Hematopoietic multipotent progenitor cell (in vitro differentiated cells): ENCODE results near the gene SPART. TPM values are rescaled to one million over a fixed set of nuclear protein-coding genes. Genes with fewer than 3 reads are reported as not detected.
A peak's percentile ranks its signal among the peaks of the same experiment; 100 is the strongest.
"Not testable (repeated sequence)": the region's sequence is repeated elsewhere in the genome, so short reads cannot be mapped to it uniquely, and the experiment has no call there.

Experiments
- DNase-seq, 3 donors: peaks; one replicate each; pipeline ENCODE4 v3.0.0-alpha.2; 2011 to 2015; ENCODE audit warnings: low read depth in 2 of 3, low spot score in 2 of 3
- total RNA-seq: library from RNA; depleted of rRNA; stranded (reverse); fragments of >200 nt; gene quantifications from one replicate; pipeline ENCODE4 v1.2.3, GENCODE V29; 2012

SPART gene
- total RNA-seq, 1 donor, result 41.5 TPM

DNA sequence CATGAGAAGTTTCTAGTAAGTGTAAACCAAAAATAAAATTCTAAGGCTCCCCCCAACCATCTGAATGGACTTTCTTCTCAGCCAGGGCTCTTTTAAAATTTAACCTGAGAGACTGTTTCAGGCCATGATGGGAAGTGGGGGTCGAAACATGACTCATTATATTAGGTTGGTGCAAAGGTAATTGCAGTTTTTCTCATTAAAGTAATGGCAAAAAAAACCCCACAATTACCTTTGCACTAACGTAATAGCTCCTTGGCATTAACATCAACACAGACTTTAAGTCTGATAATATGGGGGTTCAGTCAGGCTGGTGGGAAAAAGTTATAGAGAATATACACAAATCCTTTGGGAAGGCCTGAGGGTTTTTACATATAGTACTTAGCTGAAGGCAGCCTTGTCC, 9.4 kb upstream of the SPART start:
- DNase-seq, result no peak

GRCh38 chr13:36354842-36355623, 8.8 kb upstream of the SPART start:
- no peak for DNase-seq

GRCh38 chr13:36353001-36353400, 6.8 kb upstream of the SPART start:
- no peak for DNase-seq

DNA sequence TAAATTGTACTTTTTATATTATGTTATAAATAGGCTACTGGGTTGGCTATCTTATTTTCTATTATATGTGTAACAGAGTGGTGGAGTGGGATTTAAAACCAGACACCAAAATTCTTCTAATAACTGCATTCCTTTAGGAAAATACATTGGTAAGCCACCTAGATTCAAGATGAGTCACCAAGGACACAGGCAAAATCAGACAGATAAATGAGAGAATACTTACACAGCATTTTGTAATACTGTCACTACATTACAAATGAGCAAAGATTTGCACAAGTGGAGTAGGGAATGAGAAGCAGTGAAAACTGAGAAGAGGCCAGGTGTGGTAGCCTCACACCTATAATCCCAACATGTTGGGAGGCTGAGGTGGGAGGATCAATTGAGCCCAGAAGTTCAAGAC, 6.2 kb upstream of the SPART start:
- DNase-seq, result no peak

DNA sequence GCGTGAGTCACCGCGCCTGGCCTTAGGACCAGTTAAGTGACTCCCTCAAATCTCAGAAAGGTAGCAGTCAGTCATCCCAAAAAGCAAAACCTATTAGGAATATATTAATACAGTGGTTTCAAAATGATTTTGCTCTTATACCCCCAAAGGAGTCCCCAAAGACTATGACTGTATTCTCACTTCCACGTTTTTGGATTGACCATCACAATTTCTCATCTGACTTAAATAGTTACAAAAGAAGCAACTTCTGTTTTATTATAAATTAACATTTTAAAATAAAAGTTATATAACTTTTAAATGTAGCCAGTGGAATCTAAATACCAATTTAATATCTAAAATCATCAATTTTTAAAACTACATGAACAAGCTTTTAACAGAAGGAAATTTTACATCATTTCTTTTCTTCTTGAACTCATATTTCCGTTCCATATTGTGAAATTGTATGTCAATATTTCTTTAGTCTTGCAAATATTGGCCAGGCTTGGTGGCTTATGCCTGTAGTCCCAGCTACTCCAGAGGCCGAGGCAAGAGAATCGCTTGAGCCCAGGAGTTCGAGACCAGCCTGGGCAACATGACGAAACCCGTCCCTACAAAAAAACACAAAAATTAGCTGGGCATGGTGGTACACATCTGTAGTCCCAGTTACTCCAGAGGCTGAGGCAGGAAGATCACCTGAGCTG, 1.5 kb upstream of the SPART start:
- no peak for DNase-seq

DNA sequence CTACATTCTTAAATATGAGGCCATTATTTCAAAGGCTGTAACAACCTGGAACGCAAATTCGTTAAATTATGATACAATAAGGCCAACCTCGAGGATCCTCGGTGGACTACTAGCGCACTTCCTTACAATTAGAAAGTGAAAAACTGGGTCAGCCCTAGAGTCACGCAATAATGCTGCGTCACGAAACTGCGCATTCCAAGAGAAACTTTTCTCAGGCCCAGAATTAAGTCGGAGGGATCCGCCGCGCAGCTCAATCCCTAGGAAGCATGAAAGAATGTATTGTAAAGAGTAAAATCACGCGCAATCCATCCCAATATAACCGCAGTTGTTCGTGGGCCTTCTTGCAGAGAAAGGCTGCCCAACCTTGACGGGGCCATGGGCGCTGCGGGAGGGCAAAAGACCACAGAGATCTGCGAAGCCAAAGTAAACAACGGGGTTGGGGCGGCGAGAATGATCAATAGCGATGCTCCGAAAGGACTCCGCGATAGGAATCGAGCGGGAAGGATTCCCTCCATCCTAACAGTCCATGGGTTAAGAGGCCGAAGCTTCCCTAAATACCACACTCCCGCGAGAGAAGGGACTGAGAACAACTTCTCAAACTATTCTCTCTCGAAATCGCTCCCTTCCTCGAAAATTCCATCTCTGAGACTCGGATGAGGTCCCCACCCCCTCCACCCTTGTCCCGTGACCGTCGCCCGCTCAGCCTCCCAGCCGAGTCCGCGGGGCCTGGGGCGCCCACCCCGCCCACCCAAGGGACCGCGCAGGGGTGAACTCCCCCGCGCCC, 564 bp downstream of the SPART start:
- peak; percentile 13 to 89 (median 78) for DNase-seq

DNA sequence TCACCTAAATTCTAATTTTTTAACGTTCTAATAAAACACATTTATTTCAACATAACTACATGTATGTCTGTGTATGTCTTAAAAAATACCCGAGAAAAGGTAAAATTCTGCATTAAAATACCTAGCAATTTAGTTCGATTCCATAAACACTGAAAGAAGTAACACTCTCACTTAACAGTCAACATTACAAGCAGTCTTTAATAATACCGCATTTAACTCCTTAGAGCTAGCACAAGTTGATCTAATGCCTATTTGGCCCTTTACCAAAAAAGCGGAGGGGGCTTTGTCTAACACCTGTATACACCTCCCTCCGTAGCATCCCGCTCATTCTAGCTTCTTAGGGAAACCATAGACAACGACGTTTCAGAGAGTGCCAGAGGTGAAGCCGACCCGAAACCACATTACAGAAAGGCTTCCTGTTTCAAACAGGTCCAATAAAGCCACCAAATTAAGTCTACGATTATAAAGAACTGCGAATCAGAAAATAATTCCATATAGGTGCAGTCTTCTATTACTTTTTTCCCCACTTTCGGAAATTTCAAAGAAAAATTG, 1.2 kb downstream of the SPART start:
- DNase-seq, result peak in 2 of 3 donors; percentile 5 to 36

GRCh38 chr13:36344173-36344572, 2.0 kb downstream of the SPART start:
- no peak for DNase-seq

- DNase-seq, result no peak
Observed at GRCh38 chr13:36343766-36344165, 2.4 kb downstream of the SPART start.

DNA sequence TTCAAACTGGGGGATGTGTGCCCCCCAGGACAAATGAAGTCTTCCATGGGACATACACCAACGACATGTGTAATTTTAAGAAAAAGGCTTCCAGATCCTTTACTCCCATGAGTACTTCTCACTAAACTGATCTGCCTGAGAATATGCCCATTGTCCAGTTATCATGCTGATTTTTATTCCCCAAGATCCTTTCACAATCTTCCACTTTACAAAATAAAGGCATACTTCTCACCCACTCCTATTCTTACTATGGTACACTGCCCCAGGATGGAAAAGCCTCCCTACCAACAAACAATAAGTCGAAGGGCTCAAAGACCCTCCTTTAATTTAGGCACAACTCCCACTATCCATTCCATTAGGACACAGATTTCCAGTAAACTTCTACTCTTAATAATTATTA, 3.5 kb downstream of the SPART start:
- no peak for DNase-seq

DNA sequence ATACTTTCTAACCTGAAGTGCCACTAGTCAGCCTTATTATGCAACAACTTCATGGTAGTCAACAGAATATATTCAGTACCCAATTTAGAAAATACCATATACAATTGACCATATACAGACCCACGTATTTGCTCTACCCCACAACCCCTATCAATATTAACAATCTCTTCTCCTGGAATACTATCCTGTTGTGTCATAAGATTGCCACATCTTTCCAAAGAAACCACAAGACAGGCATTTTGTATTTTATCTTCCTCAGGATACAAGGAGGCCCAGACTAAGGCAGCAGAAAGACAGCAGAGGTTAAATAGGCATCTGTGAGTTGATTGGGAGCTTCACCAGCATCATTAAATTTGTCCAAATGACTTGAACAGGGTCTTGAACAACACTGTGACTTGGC, 4.5 kb downstream of the SPART start:
- DNase-seq, result no peak

DNA sequence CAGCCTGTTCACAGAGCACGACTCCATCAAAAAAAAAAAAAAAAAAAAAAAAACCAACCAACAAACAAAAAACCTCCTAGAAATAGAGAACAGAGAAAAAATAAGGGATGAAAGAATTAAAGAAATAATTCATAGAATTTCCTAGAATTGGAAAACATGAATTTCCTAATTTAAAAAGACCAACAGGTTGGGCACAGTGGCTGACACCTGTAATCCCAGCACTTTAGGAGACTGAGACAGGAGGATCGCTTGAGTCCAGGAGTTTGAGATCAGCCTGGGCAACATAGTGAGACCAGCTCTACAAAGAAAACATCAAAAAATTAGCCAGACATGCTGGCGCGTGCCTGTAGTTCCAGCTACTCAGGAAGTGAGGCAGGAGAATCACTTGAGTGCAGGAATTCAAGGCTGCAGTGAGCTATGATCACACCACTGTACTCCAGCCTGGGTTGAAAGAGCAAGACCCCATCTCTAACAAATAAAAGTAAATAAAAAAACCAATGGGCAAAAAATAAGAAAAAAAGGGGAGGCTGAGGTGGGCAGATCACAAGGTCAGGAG, 6.5 kb downstream of the SPART start:
- no peak for DNase-seq

GRCh38 chr13:36337938-36338641, 8.1 kb downstream of the SPART start:
- DNase-seq, result no peak

DNA sequence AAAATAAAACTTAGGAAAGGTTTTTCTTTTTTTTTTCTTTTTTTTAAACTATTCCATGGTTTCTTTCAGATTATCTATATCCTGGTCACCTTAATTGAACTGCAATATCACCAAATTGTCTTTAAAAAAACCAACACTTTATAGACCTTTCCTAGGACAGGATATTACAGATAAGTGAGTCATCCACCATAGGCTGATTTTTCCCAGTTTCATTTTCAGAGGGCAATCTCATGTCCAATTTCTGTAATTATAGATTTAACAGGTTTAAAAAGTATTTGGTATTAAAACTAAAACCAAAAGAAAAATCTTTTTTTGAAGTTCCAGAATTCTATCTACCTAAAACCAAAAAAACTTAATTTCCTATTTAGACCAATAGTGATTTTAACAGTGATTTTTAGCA, 13.2 kb downstream of the SPART start:
- DNase-seq, result peak in 1 of 3 donors; percentile 27

GRCh38 chr13:36332255-36332654, 13.9 kb downstream of the SPART start:
- not testable (repeated sequence) for DNase-seq

- no peak for DNase-seq
Observed at GRCh38 chr13:36331280-36331679, 14.9 kb downstream of the SPART start.

DNA sequence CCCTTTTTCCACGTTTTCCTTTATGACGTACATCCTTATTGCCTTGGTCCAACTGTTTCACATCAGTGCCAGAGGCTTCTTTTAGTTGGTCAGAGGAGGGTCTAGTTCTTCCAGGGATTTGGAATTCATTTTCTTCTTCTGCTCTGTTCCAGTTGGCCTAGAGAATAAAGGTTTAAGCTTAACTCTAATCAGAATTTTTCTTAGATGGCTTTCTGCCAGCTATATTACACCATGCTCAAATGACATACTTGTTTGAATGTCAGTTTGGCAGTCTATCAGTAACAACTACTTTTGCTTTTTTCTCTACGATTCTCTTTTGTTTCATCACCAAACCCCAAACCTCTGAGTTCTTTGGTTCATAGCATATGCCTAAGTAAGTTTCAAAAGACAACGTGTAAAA, 16.8 kb downstream of the SPART start:
- DNase-seq, result no peak

GRCh38 chr13:36328821-36329220, 17.4 kb downstream of the SPART start:
- DNase-seq, result no peak

DNA sequence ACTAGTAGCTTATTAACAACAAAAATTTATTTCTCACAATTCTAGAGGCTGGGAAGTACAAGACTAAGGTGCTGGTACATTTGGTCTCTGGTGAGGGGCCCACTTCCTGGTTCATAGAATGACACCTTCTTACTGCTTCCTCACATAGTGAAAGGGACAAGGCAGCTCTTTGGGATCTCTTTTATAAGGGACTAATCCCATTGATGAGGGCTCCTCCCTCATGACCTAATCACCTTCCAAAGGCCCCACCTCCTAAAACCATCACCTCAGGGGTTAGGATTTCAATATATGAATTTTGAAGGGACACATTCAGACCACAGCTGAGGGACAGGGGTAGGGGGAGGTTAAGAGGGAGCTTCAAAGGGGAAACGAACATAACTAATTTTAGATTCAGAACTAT, 20.3 kb downstream of the SPART start:
- DNase-seq, result no peak

DNA sequence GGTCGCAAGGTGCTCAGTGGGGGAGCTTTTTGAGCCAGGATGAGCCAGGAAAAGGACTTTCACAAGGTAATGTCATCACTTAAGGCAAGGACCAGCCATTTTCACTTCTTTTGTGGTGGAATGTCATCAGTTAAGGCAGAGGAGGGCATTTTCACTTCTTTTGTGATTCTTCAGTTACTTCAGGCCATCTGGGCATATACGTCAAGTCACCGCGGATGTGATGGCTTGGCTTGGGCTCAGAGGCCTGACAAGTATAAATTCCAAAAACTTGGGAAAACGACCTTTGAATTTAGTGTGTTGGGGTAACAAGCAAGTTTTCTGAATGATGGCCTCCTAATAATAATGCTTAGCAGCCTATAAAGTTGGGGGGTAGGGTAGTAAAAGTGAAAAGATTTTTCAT, 21.3 kb downstream of the SPART start:
- not testable (repeated sequence) for DNase-seq
